LoVo (cell line): ENCODE measurements around the gene OR51A7.
"Not testable (repeated sequence)": the region's sequence is repeated elsewhere in the genome, so short reads cannot be mapped to it uniquely, and the experiment has no call there.

Experiments used
- DNase-seq: peaks from one replicate; pipeline ENCODE4 v3.0.0-alpha.2; 2016; ENCODE audit warnings: low spot score

Gene OR51A7, protein sequence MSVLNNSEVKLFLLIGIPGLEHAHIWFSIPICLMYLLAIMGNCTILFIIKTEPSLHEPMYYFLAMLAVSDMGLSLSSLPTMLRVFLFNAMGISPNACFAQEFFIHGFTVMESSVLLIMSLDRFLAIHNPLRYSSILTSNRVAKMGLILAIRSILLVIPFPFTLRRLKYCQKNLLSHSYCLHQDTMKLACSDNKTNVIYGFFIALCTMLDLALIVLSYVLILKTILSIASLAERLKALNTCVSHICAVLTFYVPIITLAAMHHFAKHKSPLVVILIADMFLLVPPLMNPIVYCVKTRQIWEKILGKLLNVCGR

DNA sequence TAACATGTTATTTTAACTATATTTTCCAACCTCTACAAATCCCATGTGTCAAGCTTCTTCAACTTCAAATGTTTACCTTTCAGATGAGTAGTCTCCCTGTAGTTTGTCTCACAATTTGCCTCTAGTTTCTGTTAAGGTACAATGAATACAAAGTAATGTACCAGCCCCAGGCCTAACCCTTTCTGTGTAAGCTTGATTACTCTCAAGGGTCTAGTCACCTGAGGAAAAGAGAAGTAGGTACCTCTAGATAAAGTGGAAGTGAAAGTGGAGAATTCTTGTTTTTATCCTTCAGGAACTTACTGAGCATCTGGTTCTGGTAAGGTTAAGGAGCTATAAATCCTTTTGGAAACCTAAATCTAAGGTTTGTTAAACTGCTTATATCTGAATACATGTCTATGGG lies at the start of gene OR51A7:
Gene OR51A7 (plus strand): TSS at position 300 of the 400 bp plus-strand sequence. CDS start 3,587 bp downstream, outside the sequence.
- no peak for DNase-seq

GRCh38 chr11:4854286-4854685 lies 49.3 kb upstream of the OR51A7 start:
- not testable (repeated sequence) for DNase-seq

GRCh38 chr11:4862447-4863236 lies 40.9 kb upstream of the OR51A7 start:
- no peak for DNase-seq

- no peak for DNase-seq
Observed at GRCh38 chr11:4863876-4864275, 39.7 kb upstream of the OR51A7 start.

GRCh38 chr11:4865855-4866254 lies 37.7 kb upstream of the OR51A7 start:
- DNase-seq = no peak

GRCh38 chr11:4881188-4881587 lies 22.4 kb upstream of the OR51A7 start:
- DNase-seq = no peak

DNA sequence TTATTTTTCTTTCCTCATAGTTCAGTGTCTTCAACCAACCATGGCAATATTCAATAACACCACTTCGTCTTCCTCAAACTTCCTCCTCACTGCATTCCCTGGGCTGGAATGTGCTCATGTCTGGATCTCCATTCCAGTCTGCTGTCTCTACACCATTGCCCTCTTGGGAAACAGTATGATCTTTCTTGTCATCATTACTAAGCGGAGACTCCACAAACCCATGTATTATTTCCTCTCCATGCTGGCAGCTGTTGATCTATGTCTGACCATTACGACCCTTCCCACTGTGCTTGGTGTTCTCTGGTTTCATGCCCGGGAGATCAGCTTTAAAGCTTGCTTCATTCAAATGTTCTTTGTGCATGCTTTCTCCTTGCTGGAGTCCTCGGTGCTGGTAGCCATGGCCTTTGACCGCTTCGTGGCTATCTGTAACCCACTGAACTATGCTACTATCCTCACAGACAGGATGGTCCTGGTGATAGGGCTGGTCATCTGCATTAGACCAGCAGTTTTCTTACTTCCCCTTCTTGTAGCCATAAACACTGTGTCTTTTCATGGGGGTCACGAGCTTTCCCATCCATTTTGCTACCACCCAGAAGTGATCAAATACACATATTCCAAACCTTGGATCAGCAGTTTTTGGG lies 21.6 kb upstream of the OR51A7 start, which contains the start of gene OR51T1:
Gene OR51T1 (plus strand): TSS at position 41 of the 641 bp plus-strand sequence. CDS start 0 bp downstream, at position 41.
- DNase-seq = no peak

DNA sequence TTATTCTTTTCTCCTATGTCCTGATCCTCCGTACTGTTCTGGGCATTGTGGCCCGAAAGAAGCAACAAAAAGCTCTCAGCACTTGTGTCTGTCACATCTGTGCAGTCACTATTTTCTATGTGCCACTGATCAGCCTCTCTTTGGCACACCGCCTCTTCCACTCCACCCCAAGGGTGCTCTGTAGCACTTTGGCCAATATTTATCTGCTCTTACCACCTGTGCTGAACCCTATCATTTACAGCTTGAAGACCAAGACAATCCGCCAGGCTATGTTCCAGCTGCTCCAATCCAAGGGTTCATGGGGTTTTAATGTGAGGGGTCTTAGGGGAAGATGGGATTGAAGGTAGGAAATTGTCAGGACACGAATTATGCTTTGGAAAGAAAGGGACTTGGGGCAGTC lies 21.0 kb upstream of the OR51A7 start:
- DNase-seq = no peak

GRCh38 chr11:4884361-4884760 lies 19.2 kb upstream of the OR51A7 start:
- no peak for DNase-seq

GRCh38 chr11:4886186-4886585 lies 17.4 kb upstream of the OR51A7 start:
- DNase-seq = no peak

DNA sequence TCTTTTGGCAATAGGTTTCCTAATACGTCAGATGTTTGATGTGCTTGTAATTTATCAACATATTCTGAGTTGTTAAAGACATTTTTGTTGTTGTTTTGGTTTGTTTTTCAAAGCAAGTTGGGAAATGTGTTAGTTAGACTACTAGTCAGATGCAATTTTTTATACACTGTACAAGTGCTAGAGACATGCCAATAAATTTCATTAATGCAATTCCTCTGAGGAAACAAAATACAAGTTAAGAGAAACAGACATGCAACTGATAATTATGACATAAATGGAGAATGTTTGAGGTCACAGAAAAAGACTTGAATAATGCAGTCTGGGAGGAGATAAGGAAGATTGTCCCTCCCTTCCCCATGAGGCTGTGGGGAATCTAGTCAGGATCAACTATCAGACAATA lies 16.0 kb upstream of the OR51A7 start:
- DNase-seq = no peak

GRCh38 chr11:4890279-4890678 lies 13.3 kb upstream of the OR51A7 start:
- DNase-seq = no peak

DNA sequence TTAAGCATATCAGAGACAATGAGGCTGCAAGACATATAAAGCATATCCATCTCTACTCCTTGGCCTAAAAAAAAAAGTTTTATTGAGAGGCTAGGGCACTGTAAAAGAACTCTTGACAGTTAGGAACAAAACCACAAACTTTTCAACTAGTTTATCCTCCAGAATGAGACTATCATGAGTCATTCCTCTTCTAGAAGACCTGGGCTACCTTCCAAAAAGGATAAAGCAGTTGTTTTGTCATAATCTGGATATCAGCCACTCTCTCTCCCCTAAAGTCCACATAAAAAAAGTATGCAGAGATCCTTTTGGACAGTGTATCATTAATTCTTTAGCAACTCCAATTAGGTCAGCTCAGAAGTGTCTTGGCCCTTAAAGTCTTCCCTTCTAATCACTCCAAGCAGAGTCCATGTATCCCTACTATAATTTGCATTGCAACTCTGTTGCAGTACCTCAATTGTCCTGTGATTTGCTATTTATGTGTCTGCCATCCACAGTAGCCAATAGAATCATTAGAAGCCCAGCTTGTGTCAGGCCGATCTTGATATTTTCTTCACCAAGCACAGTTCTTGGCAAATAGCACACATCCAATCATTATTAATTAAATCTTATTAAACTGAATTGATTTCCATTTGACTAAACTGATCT lies 11.5 kb upstream of the OR51A7 start:
- DNase-seq = peak; percentile 9

DNA sequence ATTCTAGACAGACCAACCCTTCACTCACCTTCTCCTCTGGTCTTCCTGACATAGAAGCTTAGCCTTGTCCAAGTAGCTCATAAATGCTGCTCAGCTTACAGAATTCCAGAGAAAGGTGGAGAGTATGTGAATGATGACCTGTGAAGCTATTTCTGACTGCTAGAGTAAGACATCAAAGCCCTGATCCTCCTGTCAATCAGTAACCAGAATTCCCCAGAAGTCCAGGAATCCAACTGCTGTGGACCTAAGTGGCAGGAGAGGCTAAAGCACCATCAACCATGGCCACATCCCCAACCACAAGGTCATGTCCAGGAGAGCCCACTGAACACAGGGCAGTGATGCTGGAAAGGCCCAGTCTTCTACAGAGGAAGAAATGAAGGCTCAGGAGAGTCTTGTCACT lies 13.0 kb downstream of the OR51A7 start:
- DNase-seq = no peak

DNA sequence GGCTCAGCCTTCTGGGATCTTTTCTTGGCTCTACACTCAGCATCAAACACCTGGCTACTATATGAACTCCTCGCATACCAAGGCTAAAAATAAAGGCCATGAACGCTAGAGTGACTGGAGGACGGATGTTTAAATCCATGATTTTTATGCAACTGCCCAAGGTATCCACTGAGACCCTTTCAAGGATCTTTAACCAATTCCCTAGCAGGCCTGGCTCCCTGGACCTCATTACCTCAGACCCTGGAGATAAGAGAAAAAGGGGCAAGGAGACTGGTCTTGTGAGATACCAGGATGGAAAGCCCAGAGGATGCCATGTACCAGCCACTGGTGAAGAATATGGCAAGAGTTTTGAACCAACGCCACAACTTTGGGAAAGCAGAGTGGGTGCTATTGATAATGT lies 15.7 kb downstream of the OR51A7 start, which contains the start of gene OR51G2:
Gene OR51G2 (minus strand): TSS at position 101 of the 400 bp plus-strand sequence. CDS start 3,687 bp downstream, outside the sequence.
- DNase-seq = no peak

- no peak for DNase-seq
Observed at GRCh38 chr11:4921796-4922195, 18.2 kb downstream of the OR51A7 start.

DNA sequence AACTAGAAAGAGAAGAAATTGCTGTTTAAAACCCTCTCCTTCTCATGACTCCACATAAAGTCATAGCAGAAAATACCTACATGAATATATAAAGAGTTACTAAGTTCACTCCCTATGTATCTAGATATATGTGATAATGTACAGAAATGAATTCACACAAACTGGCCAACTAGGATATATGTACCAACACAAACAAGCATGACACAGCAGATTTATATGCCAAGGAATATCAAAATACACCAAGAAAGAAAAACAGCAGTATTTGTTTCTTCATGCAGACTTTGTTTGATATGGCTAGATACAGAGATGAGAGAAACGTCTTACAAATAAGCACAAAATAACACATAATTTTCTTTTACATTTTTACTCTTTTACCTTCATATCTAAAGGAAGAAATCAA lies 18.7 kb downstream of the OR51A7 start:
- DNase-seq = no peak

GRCh38 chr11:4924239-4924638 lies 20.7 kb downstream of the OR51A7 start, which contains the start of gene OR51G1:
Gene OR51G1 (minus strand): TSS chr11:4924339. CDS start chr11:4924339, 0 bp downstream.
- DNase-seq = no peak

DNA sequence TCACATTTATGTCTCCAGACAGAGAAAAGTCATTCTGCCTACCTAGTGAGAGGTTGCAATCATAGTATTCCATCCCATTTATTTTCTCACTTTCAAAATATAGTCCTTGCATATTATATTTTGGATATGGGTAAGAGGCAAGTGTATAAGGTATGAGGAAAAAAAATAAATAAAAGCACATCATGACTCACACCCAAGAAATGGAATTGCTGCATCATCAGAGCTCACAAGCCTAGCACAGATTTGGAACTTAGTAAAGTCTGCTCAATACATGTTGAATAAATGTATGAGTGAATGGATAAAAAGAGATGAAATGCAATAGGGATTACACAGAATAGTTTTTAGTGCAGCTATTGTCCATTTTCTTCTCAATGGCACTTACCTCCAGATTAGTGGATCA lies 23.0 kb downstream of the OR51A7 start:
- no peak for DNase-seq

- no peak for DNase-seq
Observed at GRCh38 chr11:4932751-4933150, 29.2 kb downstream of the OR51A7 start.

- DNase-seq = no peak
Observed at GRCh38 chr11:4936745-4937144, 33.2 kb downstream of the OR51A7 start.

GRCh38 chr11:4947505-4947904 lies 43.9 kb downstream of the OR51A7 start, which contains the start of gene OR51A4:
Gene OR51A4 (minus strand): TSS chr11:4947605. CDS start chr11:4947100, 505 bp downstream.
- no peak for DNase-seq
